Activated effector memory CD4-positive, alpha-beta T cell treated with Interleukin-2 at 50 U/mL for 16 hours (primary cell): ENCODE data around the gene C1orf226.
"Not testable (repeated sequence)": the region's sequence is repeated elsewhere in the genome, so short reads cannot be mapped to it uniquely, and the experiment has no call there.

Source experiments
- DNase-seq: peaks from one replicate; pipeline ENCODE4 v3.0.0-alpha.2; 2020

C1orf226 gene

DNA sequence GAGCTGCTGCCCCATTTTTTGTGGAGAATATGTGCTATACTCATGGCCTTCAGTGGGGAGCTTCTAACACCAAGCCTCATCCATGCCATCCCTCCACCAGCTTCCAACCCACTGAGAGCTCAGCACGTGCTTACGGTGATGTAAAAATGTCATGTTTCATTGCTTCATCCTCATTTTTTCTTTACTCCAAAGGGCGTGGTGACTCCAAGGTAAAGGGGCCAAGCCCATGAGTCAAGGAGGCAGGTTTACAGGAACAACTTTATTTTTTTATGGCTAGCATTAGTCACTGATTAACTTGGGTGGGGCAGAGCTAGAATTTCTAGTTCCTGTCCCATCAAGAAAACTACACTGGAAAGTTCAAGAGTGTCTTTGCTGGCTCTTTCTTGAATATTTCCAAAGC lies at the start of gene C1orf226:
Gene C1orf226, plus strand, starts transcription at position 346 of the 400 bp plus-strand sequence. CDS start 174 bp downstream, outside the sequence.
- DNase-seq = no peak

GRCh38 chr1:162333991-162334390 lies 47.5 kb upstream of the C1orf226 start:
- no peak for DNase-seq

DNA sequence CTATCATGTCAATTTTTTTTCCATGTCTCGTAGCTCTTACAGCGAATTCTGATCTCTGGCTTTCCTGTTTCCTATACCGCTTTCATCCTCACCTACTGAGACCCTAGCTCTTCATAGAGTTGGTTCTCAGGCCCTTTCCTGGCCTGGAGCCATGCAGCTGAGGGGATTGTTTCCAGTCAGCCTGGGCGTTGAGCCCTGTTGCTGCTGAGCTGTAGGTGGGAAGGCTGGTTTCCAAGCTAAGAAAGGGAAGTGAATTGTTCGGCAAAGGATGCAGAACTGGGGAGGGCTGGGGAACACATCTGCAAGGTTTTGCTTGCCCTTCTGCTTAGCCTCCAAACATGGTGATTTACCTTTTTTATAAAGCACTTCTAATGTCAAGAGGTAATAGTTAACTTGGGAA lies 46.4 kb upstream of the C1orf226 start:
- DNase-seq = no peak

GRCh38 chr1:162336621-162337285 lies 44.8 kb upstream of the C1orf226 start:
- DNase-seq = no peak

GRCh38 chr1:162342452-162342983 lies 39.0 kb upstream of the C1orf226 start:
- DNase-seq = no peak

DNA sequence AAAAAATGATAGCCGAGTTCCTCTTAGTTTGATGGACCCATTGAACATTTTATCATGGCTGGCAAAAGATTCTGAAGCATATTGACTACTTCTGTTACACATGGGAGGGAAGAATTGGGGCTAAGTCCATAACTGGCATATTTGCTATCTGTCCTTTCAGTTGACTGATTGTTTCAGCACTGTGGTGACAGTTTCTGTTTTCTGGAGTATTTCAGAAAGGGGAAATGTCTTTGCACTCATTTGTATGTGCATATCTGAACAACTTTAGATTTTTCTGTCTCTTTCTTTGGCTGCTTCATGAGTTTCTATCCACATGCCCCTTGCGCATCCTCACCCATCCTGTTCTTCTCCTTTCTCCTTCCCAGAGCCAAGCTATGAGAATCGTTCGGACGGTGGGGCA lies 38.1 kb upstream of the C1orf226 start:
- DNase-seq = no peak

- DNase-seq = no peak
Measured at GRCh38 chr1:162347281-162347680, 34.2 kb upstream of the C1orf226 start.

GRCh38 chr1:162349635-162350330 lies 31.7 kb upstream of the C1orf226 start:
- DNase-seq = no peak

DNA sequence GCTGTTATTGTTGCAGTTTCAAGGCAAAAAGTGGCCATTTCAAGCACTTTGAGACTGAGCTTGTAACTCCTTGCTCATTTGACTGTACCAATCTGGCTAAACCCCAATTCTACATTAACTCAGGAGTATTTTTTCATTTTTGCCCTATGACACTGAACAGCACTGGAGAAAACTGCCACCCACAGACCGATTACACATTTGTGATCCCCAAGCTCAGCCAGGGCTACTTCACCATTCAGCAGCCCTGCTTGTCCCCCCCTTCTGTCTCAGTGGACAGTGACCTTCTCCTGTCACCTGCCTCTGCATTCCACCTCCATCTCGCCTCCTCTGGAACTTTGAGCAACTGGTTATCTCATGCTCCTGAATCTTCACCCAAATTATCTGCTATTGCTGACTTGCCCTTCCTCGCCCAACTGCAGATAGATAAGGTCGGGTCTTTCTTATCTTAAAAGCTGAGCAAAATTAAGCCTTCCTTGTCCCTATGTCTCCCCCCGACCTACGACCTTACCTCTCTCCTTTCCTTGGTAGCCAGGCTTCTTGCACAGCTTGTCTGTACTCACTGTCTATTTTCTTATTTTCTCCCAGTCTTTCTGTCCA lies 30.2 kb upstream of the C1orf226 start:
- DNase-seq = no peak

DNA sequence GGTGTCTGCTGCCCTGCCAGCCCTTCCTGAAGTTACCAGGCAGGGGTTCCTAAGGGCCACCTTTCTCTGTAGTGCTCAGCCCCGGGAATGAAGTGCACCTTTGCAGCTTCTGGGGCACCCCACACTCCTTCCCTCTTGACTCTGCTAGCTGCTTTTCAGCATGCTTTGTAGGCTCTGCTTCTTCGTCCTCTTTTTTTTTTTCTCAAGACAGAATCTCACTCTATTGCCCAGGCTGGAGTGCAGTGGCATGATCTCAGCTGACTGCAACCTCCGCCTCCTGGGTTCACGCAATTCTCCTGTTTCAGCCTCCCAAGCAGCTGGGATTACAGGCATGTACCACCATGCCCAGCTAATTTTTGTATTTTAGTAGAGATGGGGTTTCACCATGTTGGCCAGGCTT lies 29.7 kb upstream of the C1orf226 start:
- DNase-seq = not testable (repeated sequence)

GRCh38 chr1:162353078-162353477 lies 28.4 kb upstream of the C1orf226 start:
- DNase-seq = no peak

DNA sequence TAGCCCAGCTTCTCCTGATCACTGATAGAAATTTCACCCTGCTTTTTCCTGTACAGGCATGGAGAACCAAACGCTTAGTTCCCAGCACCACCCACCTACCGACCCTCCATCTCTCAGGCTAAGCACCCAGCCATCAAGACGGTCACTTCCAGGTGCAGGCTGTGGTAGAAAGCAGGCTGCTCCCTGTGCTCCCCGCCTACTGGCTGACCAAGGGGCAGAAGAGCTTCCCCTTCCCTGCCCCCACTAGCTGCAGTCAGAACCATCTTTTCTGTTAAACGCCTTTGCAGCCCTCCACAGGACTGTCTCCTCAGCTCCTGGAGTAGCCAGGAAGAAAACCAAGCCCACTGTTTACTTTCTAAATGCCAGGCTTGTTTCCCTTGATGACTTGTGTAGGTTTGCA lies 27.8 kb upstream of the C1orf226 start:
- no peak for DNase-seq

DNA sequence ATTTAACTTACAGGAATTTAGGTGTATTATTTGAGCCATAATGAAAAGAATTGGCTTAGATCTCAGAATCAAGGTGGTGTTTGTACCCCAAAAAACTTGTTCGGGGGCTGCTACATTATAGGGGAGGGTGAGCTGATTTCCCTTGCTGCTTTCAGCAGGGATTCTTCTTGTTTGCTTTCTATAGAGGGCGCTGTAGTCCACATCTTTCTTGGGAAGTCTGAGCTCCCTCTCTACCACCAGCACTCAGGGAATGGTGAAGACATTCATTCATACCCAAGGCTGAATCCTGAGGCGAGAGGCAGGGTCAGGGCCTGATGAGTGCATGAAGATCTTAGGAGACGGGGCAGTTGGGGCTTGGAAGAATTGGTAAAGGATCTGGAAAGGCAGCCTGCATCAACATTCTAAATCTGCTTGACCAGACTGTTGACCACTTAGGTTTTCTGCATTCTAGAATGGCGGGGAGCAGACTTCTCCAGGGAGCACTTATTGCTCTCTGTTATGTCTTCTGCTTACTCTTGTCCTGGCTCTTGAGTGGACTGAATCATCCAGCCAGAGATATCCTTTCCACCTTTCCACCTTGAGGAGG lies 23.8 kb upstream of the C1orf226 start:
- DNase-seq = no peak

DNA sequence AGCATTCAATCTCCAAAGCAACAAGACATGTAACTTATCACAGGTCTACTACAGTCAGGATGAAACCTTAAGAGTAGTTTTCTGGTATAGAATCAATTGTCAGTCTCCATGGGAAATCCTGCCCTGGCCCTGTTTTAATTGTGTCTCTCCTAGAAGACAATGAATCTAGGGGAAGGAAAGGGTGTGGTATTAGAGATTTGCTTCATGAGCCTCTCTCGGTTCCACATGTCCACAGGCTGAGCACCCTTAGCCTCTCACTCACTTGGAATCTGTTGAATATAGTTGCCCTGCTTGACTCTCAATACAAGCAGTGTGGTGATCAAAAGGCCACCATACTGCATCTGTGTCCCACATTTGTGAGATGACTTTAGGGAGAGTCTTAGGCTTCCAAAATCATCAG lies 22.6 kb upstream of the C1orf226 start:
- no peak for DNase-seq

GRCh38 chr1:162359523-162360236 lies 21.8 kb upstream of the C1orf226 start:
- DNase-seq = no peak

DNA sequence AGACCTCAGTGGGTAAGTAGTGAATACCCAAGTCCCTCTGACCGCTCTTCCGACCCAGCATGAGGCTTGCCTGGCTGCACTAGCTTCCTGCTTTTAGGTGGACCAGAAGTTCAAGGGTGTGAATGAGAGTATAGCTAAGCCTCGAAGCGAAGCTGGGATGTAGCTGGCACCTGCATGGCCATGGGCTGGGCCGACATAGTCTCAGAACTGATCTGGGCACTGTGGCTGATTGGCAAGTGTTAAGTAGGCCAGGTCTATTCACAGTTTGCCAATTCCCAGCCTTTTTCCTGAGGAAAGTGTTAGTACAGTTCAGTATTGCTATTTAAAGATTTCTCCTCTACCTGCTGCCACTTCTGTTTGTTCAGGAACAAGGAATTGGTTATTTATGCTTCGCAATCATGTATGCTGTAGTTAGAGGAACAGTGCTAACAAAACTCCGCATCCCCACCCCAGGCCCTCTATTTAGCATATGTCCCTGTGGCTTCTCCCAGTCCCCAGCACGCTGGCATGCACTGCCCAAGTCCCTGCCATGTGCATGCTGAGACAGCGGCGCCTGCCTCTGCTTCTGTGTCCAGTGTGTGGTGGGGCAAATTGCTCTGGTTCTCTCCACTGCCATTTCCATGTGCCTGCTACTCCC lies 21.2 kb upstream of the C1orf226 start:
- no peak for DNase-seq

GRCh38 chr1:162360874-162361260 lies 20.7 kb upstream of the C1orf226 start:
- DNase-seq = no peak

DNA sequence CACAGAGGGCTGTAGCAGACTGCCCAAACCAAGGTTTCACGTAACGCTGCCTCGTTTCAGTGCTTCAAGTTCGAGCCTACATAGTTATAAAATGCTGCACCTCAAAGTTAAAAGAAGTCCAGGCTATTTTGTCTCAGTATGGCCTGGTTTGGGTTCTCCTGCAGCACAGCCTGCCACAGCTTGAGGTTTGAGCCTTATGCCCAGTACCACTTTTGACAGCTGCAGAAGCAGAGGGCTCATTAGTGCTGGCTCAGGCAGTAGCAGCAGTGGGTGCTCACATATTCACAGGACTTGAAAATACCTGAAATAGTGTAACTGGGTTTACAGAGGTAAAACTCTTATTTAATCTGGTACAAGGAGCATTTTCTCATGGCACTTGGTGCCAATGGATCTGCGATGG lies 20.2 kb upstream of the C1orf226 start:
- DNase-seq = no peak

- DNase-seq = no peak
Measured at GRCh38 chr1:162363823-162364222, 17.7 kb upstream of the C1orf226 start.

DNA sequence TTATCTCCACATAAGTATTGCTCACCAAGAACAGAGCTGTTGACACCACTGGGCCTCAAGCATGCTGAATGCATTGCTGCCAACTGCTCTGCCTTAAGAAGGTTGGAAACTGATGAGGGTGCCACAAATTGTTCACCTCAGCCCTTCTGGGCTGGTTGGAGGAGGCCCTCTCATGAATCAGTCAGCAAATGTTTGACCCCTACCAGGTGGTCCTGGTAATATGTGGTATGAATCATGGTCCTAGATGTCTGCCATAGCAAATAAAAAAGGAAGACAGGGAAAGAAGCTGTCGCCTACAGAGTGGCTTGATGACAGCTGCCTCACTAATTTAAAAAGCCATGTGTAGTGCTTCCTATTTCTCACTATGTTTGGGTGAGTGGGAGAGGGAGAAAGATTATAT lies 17.0 kb upstream of the C1orf226 start:
- no peak for DNase-seq

DNA sequence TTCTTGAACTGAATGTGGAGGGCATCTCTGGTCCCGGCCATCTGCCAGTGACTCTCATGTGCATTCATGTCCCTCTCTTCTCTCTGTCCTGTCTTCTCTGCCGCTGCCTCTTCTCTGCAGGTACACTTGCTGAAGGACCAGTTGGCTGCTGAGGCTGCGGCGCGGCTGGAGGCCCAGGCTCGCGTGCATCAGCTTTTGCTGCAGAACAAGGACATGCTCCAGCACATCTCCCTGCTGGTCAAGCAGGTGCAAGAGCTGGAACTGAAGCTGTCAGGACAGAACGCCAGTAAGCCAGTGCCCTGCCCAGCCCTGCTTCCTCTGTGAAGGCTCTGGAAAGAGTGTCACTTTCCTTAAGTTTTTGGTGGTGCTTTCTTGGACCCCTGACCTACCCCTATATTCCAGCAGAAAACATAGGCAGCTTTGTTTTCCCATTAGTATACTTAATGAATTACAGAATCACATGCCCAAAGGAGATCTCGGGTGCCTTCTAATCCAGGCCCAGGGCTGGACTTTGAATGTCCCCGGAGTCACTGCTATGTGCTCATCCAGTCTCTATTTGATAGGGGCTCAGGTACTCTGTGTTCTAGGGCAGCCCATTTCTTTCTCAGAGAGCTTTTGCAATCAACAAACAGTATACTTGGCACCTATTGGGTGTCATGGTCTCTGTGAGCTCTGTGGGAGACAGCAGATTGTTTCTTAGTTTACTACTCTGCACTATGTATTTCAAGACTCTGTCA lies 16.1 kb upstream of the C1orf226 start:
- no peak for DNase-seq

GRCh38 chr1:162366149-162366548 lies 15.4 kb upstream of the C1orf226 start:
- no peak for DNase-seq
